HG03097 (cell line): ENCODE measurements around the gene TSPAN5.

Experiments used
- ATAC-seq: cut with Tn5 transposase; IDR thresholded peaks from one replicate; pipeline ENCODE4 v1.9.1; 2021; ENCODE audit not compliant: unreplicated experiment, low FRiP score

The TSPAN5 gene

GRCh38 chr4:98527534-98528269 is 130.7 kb downstream of the TSPAN5 start:
- no peak for ATAC-seq

GRCh38 chr4:98524230-98524629 is 134.2 kb downstream of the TSPAN5 start:
- no peak for ATAC-seq

GRCh38 chr4:98522636-98523395 is 135.6 kb downstream of the TSPAN5 start:
- ATAC-seq, result no peak

- ATAC-seq, result no peak
These were observed 136.3 kb downstream of the TSPAN5 start for GRCh38 chr4:98522062-98522461.

GRCh38 chr4:98521486-98521885 is 136.9 kb downstream of the TSPAN5 start:
- no peak for ATAC-seq

GRCh38 chr4:98519268-98519977 is 139.0 kb downstream of the TSPAN5 start:
- ATAC-seq, result no peak

GRCh38 chr4:98518559-98519267 is 139.7 kb downstream of the TSPAN5 start:
- ATAC-seq, result peak; percentile 93

GRCh38 chr4:98517218-98518021 is 141.0 kb downstream of the TSPAN5 start:
- ATAC-seq, result no peak

- ATAC-seq, result no peak
These were observed 141.8 kb downstream of the TSPAN5 start for GRCh38 chr4:98516441-98517217.

GRCh38 chr4:98516042-98516440 is 142.4 kb downstream of the TSPAN5 start:
- no peak for ATAC-seq

GRCh38 chr4:98515470-98515809 is 143.0 kb downstream of the TSPAN5 start:
- no peak for ATAC-seq

- no peak for ATAC-seq
These were observed 143.5 kb downstream of the TSPAN5 start for GRCh38 chr4:98514741-98515469.

- no peak for ATAC-seq
These were observed 145.5 kb downstream of the TSPAN5 start for GRCh38 chr4:98512918-98513317.

GRCh38 chr4:98510757-98511517 is 147.5 kb downstream of the TSPAN5 start:
- no peak for ATAC-seq

- no peak for ATAC-seq
These were observed 148.1 kb downstream of the TSPAN5 start for GRCh38 chr4:98510340-98510739.

- no peak for ATAC-seq
These were observed 148.7 kb downstream of the TSPAN5 start for GRCh38 chr4:98509721-98510120.

GRCh38 chr4:98508829-98509598 is 149.4 kb downstream of the TSPAN5 start:
- ATAC-seq, result no peak
